Hepatocyte (in vitro differentiated cells): Measurements from ENCODE around the gene POU6F2.

Experiments
- EZH2 ChIP-seq: fragments of 200-600 bp; sonication (generic); IDR thresholded peaks from 2 replicates; pipeline ENCODE4 v1.6.1; 2016; ENCODE audit warnings: antibody characterized with exemption, mild to moderate bottlenecking, borderline replicate concordance
- EZH2phosphoT487 ChIP-seq: fragments of 200-600 bp; sonication (generic); IDR thresholded peaks from one replicate; pipeline ENCODE4 v1.6.1; 2018; ENCODE audit warnings: antibody characterized with exemption, mild to moderate bottlenecking, low read depth, moderate library complexity; ENCODE audit not compliant: unreplicated experiment, severe bottlenecking
- TF ChIP-seq, protein P1 (sequence below): fragments of 200-600 bp; sonication (generic); IDR thresholded peaks from 2 replicates; pipeline ENCODE4 v1.5.1; 2016; ENCODE audit warnings: antibody characterized with exemption, mild to moderate bottlenecking; ENCODE audit not compliant: poor library complexity

- TF ChIP-seq EZH2, result no peak
- TF ChIP-seq, protein P1, sequence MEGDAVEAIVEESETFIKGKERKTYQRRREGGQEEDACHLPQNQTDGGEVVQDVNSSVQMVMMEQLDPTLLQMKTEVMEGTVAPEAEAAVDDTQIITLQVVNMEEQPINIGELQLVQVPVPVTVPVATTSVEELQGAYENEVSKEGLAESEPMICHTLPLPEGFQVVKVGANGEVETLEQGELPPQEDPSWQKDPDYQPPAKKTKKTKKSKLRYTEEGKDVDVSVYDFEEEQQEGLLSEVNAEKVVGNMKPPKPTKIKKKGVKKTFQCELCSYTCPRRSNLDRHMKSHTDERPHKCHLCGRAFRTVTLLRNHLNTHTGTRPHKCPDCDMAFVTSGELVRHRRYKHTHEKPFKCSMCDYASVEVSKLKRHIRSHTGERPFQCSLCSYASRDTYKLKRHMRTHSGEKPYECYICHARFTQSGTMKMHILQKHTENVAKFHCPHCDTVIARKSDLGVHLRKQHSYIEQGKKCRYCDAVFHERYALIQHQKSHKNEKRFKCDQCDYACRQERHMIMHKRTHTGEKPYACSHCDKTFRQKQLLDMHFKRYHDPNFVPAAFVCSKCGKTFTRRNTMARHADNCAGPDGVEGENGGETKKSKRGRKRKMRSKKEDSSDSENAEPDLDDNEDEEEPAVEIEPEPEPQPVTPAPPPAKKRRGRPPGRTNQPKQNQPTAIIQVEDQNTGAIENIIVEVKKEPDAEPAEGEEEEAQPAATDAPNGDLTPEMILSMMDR, result no peak
- no peak for TF ChIP-seq EZH2phosphoT487
These were observed 302.6 kb downstream of the POU6F2 start for GRCh38 chr7:39280337-39280736.
